Measurements from ENCODE around the gene PACSIN3. TPM values are rescaled to one million over a fixed set of nuclear protein-coding genes. Genes with fewer than 3 reads are reported as not detected.

The PACSIN3 gene
- total and polyA plus RNA-seq, 2 of the 13 experiments (the other 11 are each of a cell fraction or from before 2014, with no cell fraction given): 47.9 to 93.3 TPM

DNA sequence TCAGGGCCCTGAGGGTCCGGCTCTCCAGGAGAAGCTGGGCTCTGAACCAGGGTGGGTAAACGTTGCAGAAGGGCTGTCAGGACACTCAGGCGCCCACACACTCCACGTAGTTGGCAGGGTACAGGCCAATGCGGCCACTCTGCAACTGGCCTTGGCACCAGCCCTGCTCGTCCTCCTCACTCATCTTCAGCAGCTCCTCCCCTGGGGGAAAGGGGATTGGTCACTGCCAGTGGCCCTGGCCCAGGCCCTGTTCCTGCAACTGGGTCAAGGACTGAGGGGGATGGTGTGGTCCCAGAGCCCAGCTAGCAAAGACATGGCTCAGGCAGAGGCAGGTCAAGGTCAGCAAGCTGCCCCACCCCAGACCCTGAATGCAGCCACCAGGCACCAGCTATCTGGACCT is 8.4 kb downstream of the PACSIN3 start (continued):
- TF ChIP-seq ZFP90 (CRISPR knock-in tag; IDR thresholded peaks at IDR 0.05; ENCODE audit: borderline replicate concordance) (0 out of 2 replicates have a peak, but pooled peaks have one; percentile 49), SKI (IDR thresholded peaks at IDR 0.05; ENCODE audit: partially characterized antibody) (peak; percentile 84), HHEX (CRISPR knock-in tag; IDR thresholded peaks at IDR 0.05) (no peak), LCORL (IDR thresholded peaks at IDR 0.05) (no peak), LCORL (CRISPR knock-in tag; IDR thresholded peaks at IDR 0.05) (peak; percentile 75), YEATS4 (CRISPR knock-in tag; IDR thresholded peaks at IDR 0.05; ENCODE audit: borderline replicate concordance) (0 out of 2 replicates have a peak, but pooled peaks have one; percentile 44), GABPB1 (CRISPR knock-in tag; IDR thresholded peaks at IDR 0.05) (peak; percentile 49; the same call in 1 of the 2 replicates), HNRNPL (IDR thresholded peaks at IDR 0.05; ENCODE audit: low read depth, low read length) (0 out of 2 replicates have a peak, but pooled peaks have one; percentile 53), EP300 (IDR thresholded peaks at IDR 0.05; ENCODE audit: low read depth in 2 of 2, low read length in 2 of 2) (peak in 1 of 2 experiments; percentile 50; a peak in 2 of 4 replicates), EP300 (CRISPR knock-in tag; IDR thresholded peaks at IDR 0.05; ENCODE audit: borderline replicate concordance) (no peak; the same call in 1 of the 2 replicates), NR2F2 (IDR thresholded peaks at IDR 0.05; ENCODE audit: borderline replicate concordance, low read depth) (peak; percentile 59), MATR3 (CRISPR knock-in tag; IDR thresholded peaks at IDR 0.05) (no peak), CBFB (CRISPR knock-in tag; IDR thresholded peaks at IDR 0.05) (peak; percentile 55; the same call in 1 of the 2 replicates), POLR2A (IDR thresholded peaks at IDR 0.05; ENCODE audit: insufficient read depth in 1 of 2, low read depth in 2 of 2, low read length in 2 of 2) (peak in 1 of 2 experiments; percentile 44; a peak in 1 of 4 replicates), HOMEZ (CRISPR knock-in tag; IDR thresholded peaks at IDR 0.05; ENCODE audit: low read depth) (no peak; the same call in 1 of the 2 replicates), IRF2 (CRISPR knock-in tag; IDR thresholded peaks at IDR 0.05) (peak; percentile 26; the same call in 1 of the 2 replicates), MEF2D (CRISPR knock-in tag; IDR thresholded peaks at IDR 0.05) (no peak), ZNF552 (CRISPR knock-in tag; IDR thresholded peaks at IDR 0.05; ENCODE audit: borderline replicate concordance) (0 out of 2 replicates have a peak, but pooled peaks have one; percentile 48), NR2C2 (CRISPR knock-in tag; IDR thresholded peaks at IDR 0.05; ENCODE audit: borderline replicate concordance) (peak; percentile 77), REPIN1 (CRISPR knock-in tag; IDR thresholded peaks at IDR 0.05; ENCODE audit: borderline replicate concordance, low read depth) (peak; percentile 72; the same call in 1 of the 2 replicates), NFKB2 (CRISPR knock-in tag; IDR thresholded peaks at IDR 0.05; ENCODE audit: borderline replicate concordance) (peak; percentile 58; the same call in 1 of the 2 replicates), ESRRA (CRISPR knock-in tag; IDR thresholded peaks at IDR 0.05; ENCODE audit: low read depth) (peak; percentile 66; the same call in 1 of the 2 replicates), ZNF143 (CRISPR knock-in tag; IDR thresholded peaks at IDR 0.05) (0 out of 2 replicates have a peak, but pooled peaks have one; percentile 34), MTA1 (CRISPR knock-in tag; IDR thresholded peaks at IDR 0.05; ENCODE audit: borderline replicate concordance) (peak; percentile 75; the same call in 1 of the 2 replicates), ZBTB14 (CRISPR knock-in tag; IDR thresholded peaks at IDR 0.05) (no peak), SATB2 (CRISPR knock-in tag; IDR thresholded peaks at IDR 0.05) (no peak), KDM3A (CRISPR knock-in tag; IDR thresholded peaks at IDR 0.05; ENCODE audit: low read depth) (0 out of 2 replicates have a peak, but pooled peaks have one; percentile 24)
- TF ChIP-seq, protein P1, sequence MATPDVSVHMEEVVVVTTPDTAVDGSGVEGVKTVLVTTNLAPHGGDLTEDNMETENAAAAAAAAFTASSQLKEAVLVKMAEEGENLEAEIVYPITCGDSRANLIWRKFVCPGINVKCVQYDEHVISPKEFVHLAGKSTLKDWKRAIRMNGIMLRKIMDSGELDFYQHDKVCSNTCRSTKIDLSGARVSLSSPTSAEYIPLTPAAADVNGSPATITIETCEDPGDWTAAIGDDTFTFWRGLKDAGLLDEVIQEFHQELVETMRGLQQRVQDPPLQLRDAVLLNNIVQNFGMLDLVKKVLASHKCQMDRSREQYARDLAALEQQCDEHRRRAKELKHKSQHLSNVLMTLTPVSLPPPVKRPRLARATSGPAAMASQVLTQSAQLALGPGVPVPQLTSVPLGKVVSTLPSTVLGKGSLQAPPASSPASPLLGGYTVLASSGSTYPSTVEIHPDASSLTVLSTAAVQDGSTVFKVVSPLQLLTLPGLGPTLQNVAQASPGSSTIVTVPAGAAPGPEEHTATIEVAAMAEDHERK (CRISPR knock-in tag; IDR thresholded peaks at IDR 0.05; ENCODE audit: low read depth): no peak
